ENCODE measurements around the gene CNTNAP2.

CNTNAP2 gene

DNA sequence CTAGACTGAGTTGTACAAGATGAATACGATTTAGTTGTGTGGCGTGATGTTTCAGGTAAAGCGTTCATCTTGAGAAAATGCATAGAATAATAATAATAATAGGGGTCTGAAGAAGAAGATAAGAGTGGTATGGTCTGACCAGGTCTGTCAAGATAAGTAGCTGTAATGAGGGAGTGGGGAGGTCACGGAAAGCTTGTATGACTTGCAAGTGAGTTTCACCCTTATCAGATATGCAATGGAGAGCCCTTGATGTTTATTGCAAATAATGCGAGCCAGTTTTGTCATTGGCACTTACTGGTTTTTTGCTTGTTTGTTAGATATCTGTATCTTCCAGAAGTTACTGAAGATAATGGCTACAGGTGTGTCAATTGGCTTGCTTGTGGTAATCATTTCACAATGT lies 611.5 kb downstream of the CNTNAP2 start:
- Histone ChIP-seq H3K36me3 (ENCODE audit: control insufficient read depth, low read depth, low read length) (no peaks in the 10 kb centered on the region), H3K27ac (ENCODE audit: low read length) (no peak overlapping the region), H3K27me3 (ENCODE audit: control insufficient read depth, insufficient read depth, low read length) (no peaks in the 10 kb centered on the region), H3K4me1 (ENCODE audit: control insufficient read depth, low read depth, low read length) (no peaks in the 10 kb centered on the region), H3K4me3 (ENCODE audit: low read length) (no peak overlapping the region), H3K9ac (ENCODE audit: low read length) (no peak overlapping the region), H3K9me3 (ENCODE audit: control insufficient read depth, low read depth, low read length) (no peaks in the 10 kb centered on the region)

GRCh38 chr7:146728611-146729010 lies 612.0 kb downstream of the CNTNAP2 start:
- H3K27ac ChIP-seq (ENCODE audit: low read length): no peak overlapping the region
- H3K36me3 ChIP-seq (ENCODE audit: control insufficient read depth, low read depth, low read length): no peaks in the 10 kb centered on the region
- H3K9ac ChIP-seq (ENCODE audit: low read length): no peak overlapping the region
- H3K9me3 ChIP-seq (ENCODE audit: control insufficient read depth, low read depth, low read length): no peaks in the 10 kb centered on the region
- no peak overlapping the region for H3K4me3 ChIP-seq (ENCODE audit: low read length)
- H3K4me1 ChIP-seq (ENCODE audit: control insufficient read depth, low read depth, low read length): no peaks in the 10 kb centered on the region
- no peaks in the 10 kb centered on the region for H3K27me3 ChIP-seq (ENCODE audit: control insufficient read depth, insufficient read depth, low read length)

GRCh38 chr7:146731185-146731584 lies 614.6 kb downstream of the CNTNAP2 start:
- Histone ChIP-seq H3K36me3 (ENCODE audit: control insufficient read depth, low read depth, low read length) (no peaks in the 10 kb centered on the region), H3K4me3 (ENCODE audit: low read length) (no peak overlapping the region), H3K27ac (ENCODE audit: low read length) (no peak overlapping the region), H3K9me3 (ENCODE audit: control insufficient read depth, low read depth, low read length) (no peaks in the 10 kb centered on the region), H3K27me3 (ENCODE audit: control insufficient read depth, insufficient read depth, low read length) (no peaks in the 10 kb centered on the region), H3K9ac (ENCODE audit: low read length) (no peak overlapping the region), H3K4me1 (ENCODE audit: control insufficient read depth, low read depth, low read length) (no peaks in the 10 kb centered on the region)

GRCh38 chr7:146735992-146736391 lies 619.4 kb downstream of the CNTNAP2 start:
- Histone ChIP-seq H3K9me3 (ENCODE audit: control insufficient read depth, low read depth, low read length) (no peaks in the 10 kb centered on the region), H3K4me1 (ENCODE audit: control insufficient read depth, low read depth, low read length) (no peaks in the 10 kb centered on the region), H3K9ac (ENCODE audit: low read length) (no peak overlapping the region), H3K27me3 (ENCODE audit: control insufficient read depth, insufficient read depth, low read length) (no peaks in the 10 kb centered on the region), H3K36me3 (ENCODE audit: control insufficient read depth, low read depth, low read length) (no peaks in the 10 kb centered on the region), H3K27ac (ENCODE audit: low read length) (no peak overlapping the region), H3K4me3 (ENCODE audit: low read length) (no peak overlapping the region)

- Histone ChIP-seq H3K4me3 (ENCODE audit: low read length) (no peak overlapping the region), H3K27ac (ENCODE audit: low read length) (no peak overlapping the region), H3K27me3 (ENCODE audit: control insufficient read depth, insufficient read depth, low read length) (no peaks in the 10 kb centered on the region), H3K4me1 (ENCODE audit: control insufficient read depth, low read depth, low read length) (no peaks in the 10 kb centered on the region), H3K9me3 (ENCODE audit: control insufficient read depth, low read depth, low read length) (no peaks in the 10 kb centered on the region), H3K9ac (ENCODE audit: low read length) (no peak overlapping the region), H3K36me3 (ENCODE audit: control insufficient read depth, low read depth, low read length) (no peaks in the 10 kb centered on the region)
Observed at GRCh38 chr7:146736446-146737190, 620.0 kb downstream of the CNTNAP2 start.

DNA sequence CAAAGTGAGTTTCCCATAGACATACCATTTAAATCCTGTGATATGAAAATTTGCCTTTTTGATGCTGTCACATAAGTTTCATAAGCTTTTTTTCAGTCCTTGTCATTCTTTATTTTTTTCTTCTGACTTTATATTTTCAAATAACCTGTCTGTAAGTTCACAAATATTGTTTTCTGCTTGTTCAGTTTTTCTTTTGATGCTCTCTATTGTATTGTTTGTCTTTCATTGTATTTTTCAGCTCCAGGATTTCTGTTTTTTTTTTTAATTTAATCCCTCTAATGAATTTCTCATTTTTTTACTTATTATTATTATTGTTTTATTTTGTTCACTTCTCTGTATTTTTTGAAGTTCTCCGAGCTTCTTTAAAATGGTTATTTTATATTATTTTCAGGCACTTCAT lies 623.4 kb downstream of the CNTNAP2 start:
- Histone ChIP-seq H3K27me3 (ENCODE audit: control insufficient read depth, insufficient read depth, low read length) (no peaks in the 10 kb centered on the region), H3K36me3 (ENCODE audit: control insufficient read depth, low read depth, low read length) (no peaks in the 10 kb centered on the region), H3K4me1 (ENCODE audit: control insufficient read depth, low read depth, low read length) (no peaks in the 10 kb centered on the region), H3K9me3 (ENCODE audit: control insufficient read depth, low read depth, low read length) (no peaks in the 10 kb centered on the region), H3K4me3 (ENCODE audit: low read length) (no peak overlapping the region), H3K9ac (ENCODE audit: low read length) (no peak overlapping the region), H3K27ac (ENCODE audit: low read length) (no peak overlapping the region)

DNA sequence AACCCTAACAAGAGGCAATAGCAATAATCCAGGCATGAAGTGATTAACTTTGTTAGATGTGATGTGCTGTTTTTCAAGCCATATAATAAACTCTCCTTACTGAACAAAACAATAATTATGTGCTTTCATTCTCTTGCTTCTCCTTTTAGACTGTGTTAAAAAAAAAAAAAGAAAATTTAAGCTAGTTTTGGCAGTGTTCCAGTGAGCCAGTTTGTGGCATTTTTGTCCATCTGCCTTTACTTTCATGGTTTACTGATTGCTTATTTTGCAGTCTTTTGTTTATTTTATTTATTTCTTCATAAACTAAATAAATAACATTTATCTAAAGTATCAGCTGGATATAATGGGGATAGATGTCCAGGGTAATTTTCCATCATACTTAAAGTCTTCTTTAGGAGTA lies 625.3 kb downstream of the CNTNAP2 start:
- H3K36me3 ChIP-seq (ENCODE audit: control insufficient read depth, low read depth, low read length): no peaks in the 10 kb centered on the region
- no peaks in the 10 kb centered on the region for H3K9me3 ChIP-seq (ENCODE audit: control insufficient read depth, low read depth, low read length)
- no peak overlapping the region for H3K27ac ChIP-seq (ENCODE audit: low read length)
- H3K4me1 ChIP-seq (ENCODE audit: control insufficient read depth, low read depth, low read length): no peaks in the 10 kb centered on the region
- H3K27me3 ChIP-seq (ENCODE audit: control insufficient read depth, insufficient read depth, low read length): no peaks in the 10 kb centered on the region
- no peak overlapping the region for H3K4me3 ChIP-seq (ENCODE audit: low read length)
- no peak overlapping the region for H3K9ac ChIP-seq (ENCODE audit: low read length)

DNA sequence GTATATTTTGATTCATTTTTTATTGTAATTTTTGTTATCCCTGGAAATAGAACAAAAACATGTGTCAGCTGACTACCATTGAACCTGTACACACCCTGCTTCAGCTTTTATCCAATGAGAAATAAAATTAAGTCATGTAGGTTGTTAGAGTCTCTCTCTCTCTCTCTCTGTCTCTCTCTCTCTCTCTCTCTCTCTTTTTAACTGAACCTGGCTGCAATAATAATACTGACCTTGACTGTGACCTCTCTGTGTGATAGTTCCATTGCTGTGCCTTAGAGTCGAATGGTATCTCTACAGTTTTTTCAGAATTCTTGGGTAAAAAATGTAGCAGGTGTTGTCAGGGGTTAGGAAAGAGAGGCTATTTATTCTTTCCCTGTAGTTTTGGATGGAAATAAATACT lies 637.8 kb downstream of the CNTNAP2 start:
- Histone ChIP-seq H3K27me3 (ENCODE audit: control insufficient read depth, insufficient read depth, low read length) (no peaks in the 10 kb centered on the region), H3K27ac (ENCODE audit: low read length) (no peak overlapping the region), H3K36me3 (ENCODE audit: control insufficient read depth, low read depth, low read length) (no peaks in the 10 kb centered on the region), H3K4me1 (ENCODE audit: control insufficient read depth, low read depth, low read length) (no peaks in the 10 kb centered on the region), H3K9me3 (ENCODE audit: control insufficient read depth, low read depth, low read length) (peaks cover 7% of the 10 kb centered on the region), H3K4me3 (ENCODE audit: low read length) (no peak overlapping the region), H3K9ac (ENCODE audit: low read length) (no peak overlapping the region)

- no peak overlapping the region for H3K27ac ChIP-seq (ENCODE audit: low read length)
- no peak overlapping the region for H3K9ac ChIP-seq (ENCODE audit: low read length)
- no peaks in the 10 kb centered on the region for H3K36me3 ChIP-seq (ENCODE audit: control insufficient read depth, low read depth, low read length)
- H3K27me3 ChIP-seq (ENCODE audit: control insufficient read depth, insufficient read depth, low read length): no peaks in the 10 kb centered on the region
- H3K4me3 ChIP-seq (ENCODE audit: low read length): no peak overlapping the region
- H3K4me1 ChIP-seq (ENCODE audit: control insufficient read depth, low read depth, low read length): no peaks in the 10 kb centered on the region
- peaks cover 7% of the 10 kb centered on the region for H3K9me3 ChIP-seq (ENCODE audit: control insufficient read depth, low read depth, low read length)
Observed at GRCh38 chr7:146755585-146755984, 639.0 kb downstream of the CNTNAP2 start.

DNA sequence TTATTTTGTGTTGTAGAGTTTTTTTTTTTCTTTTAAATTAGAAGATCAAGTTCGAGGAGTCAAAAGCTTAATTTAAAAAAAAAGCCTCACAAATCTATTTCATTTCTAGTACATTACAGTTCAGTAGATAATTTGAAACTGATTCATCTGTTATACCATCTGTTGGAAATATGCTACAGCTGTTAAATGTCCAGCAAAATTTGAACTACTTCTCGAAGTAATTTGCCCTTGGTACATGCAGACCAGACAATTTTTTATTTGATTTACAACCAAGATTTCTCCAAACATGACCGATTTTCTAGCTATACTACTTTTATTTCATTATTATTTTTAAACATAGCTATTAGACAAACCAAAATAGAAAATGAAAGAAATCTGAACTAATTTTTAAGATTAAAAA lies 647.9 kb downstream of the CNTNAP2 start:
- Histone ChIP-seq H3K27me3 (ENCODE audit: control insufficient read depth, insufficient read depth, low read length) (no peaks in the 10 kb centered on the region), H3K36me3 (ENCODE audit: control insufficient read depth, low read depth, low read length) (no peaks in the 10 kb centered on the region), H3K4me3 (ENCODE audit: low read length) (no peak overlapping the region), H3K9ac (ENCODE audit: low read length) (no peak overlapping the region), H3K27ac (ENCODE audit: low read length) (no peak overlapping the region), H3K9me3 (ENCODE audit: control insufficient read depth, low read depth, low read length) (no peaks in the 10 kb centered on the region), H3K4me1 (ENCODE audit: control insufficient read depth, low read depth, low read length) (no peaks in the 10 kb centered on the region)

DNA sequence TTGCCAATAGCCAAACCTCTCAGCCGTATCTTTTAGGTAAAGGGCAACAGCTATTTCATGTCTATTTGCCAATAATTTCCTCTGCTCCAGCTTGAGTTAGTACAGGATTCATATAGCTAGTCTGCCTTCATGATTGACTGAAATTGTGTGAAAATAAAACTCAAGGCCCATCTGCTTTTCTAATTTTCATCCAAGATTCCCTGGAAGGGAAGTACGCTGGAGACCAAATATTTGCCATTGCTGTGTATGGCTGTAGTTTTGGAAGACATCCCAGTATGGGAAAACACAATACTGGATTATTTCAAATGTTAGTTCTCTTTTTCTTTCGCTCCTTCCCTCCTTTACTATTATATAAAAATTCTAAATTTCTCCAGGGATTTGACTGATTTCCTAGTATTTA lies 652.4 kb downstream of the CNTNAP2 start:
- Histone ChIP-seq H3K36me3 (ENCODE audit: control insufficient read depth, low read depth, low read length) (no peaks in the 10 kb centered on the region), H3K4me3 (ENCODE audit: low read length) (no peak overlapping the region), H3K9ac (ENCODE audit: low read length) (no peak overlapping the region), H3K27me3 (ENCODE audit: control insufficient read depth, insufficient read depth, low read length) (no peaks in the 10 kb centered on the region), H3K27ac (ENCODE audit: low read length) (no peak overlapping the region), H3K4me1 (ENCODE audit: control insufficient read depth, low read depth, low read length) (no peaks in the 10 kb centered on the region), H3K9me3 (ENCODE audit: control insufficient read depth, low read depth, low read length) (no peaks in the 10 kb centered on the region)

GRCh38 chr7:146772601-146773000 lies 656.0 kb downstream of the CNTNAP2 start:
- Histone ChIP-seq H3K4me1 (ENCODE audit: control insufficient read depth, low read depth, low read length) (no peaks in the 10 kb centered on the region), H3K36me3 (ENCODE audit: control insufficient read depth, low read depth, low read length) (no peaks in the 10 kb centered on the region), H3K9ac (ENCODE audit: low read length) (no peak overlapping the region), H3K27me3 (ENCODE audit: control insufficient read depth, insufficient read depth, low read length) (no peaks in the 10 kb centered on the region), H3K4me3 (ENCODE audit: low read length) (no peak overlapping the region), H3K9me3 (ENCODE audit: control insufficient read depth, low read depth, low read length) (no peaks in the 10 kb centered on the region), H3K27ac (ENCODE audit: low read length) (no peak overlapping the region)
